DOHH2 (cell line): ENCODE measurements around the gene PABPC3.

Experiments used
- H3F3A ChIP-seq: fragments of 200-600 bp; sonication (generic), shearing (Covaris generic); 2 replicates; pipeline ENCODE4 v1.6.0; 2016; ENCODE audit warnings: antibody characterized with exemption, mild to moderate bottlenecking; ENCODE audit not compliant: control insufficient read depth, insufficient read depth
- H3K27ac ChIP-seq: fragments of 200-600 bp; sonication (generic); 2 replicates; pipeline ENCODE4 v1.5.1; 2014; ENCODE audit warnings: low read depth, mild to moderate bottlenecking, low read length, moderate library complexity
- H3K27me3 ChIP-seq: fragments of 200-600 bp; sonication (generic); 2 replicates; pipeline ENCODE4 v1.6.1; 2014; ENCODE audit warnings: mild to moderate bottlenecking, low read length, mixed read lengths; ENCODE audit not compliant: control insufficient read depth
- H3K36me3 ChIP-seq: fragments of 200-600 bp; sonication (generic); 2 replicates; pipeline ENCODE4 v1.6.1; 2014; ENCODE audit warnings: mild to moderate bottlenecking, low read length, moderate library complexity, mixed read lengths; ENCODE audit not compliant: control insufficient read depth
- H3K4me1 ChIP-seq: fragments of 200-600 bp; sonication (generic); 2 replicates; pipeline ENCODE4 v1.6.1; 2014; ENCODE audit warnings: mild to moderate bottlenecking, low read length, mixed read lengths; ENCODE audit not compliant: control insufficient read depth
- H3K4me2 ChIP-seq: fragments of 200-600 bp; sonication (generic); 2 replicates; pipeline ENCODE4 v1.6.0; 2014; ENCODE audit warnings: mild to moderate bottlenecking, low read length, moderate library complexity
- H3K4me3 ChIP-seq: fragments of 200-600 bp; sonication (generic); 2 replicates; pipeline ENCODE4 v1.5.1; 2014; ENCODE audit warnings: mild to moderate bottlenecking, low read length, mixed read lengths
- H3K79me2 ChIP-seq: fragments of 200-600 bp; sonication (generic); 2 replicates; pipeline ENCODE4 v1.6.1; 2014; ENCODE audit warnings: mild to moderate bottlenecking, low read length, mixed read lengths; ENCODE audit not compliant: control insufficient read depth
- H3K9me2 ChIP-seq: fragments of 200-600 bp; sonication (generic); replicated peaks from 2 replicates; pipeline ENCODE4 v1.6.1; 2014; ENCODE audit warnings: mild to moderate bottlenecking, low read length, mixed read lengths; ENCODE audit not compliant: control insufficient read depth
- H3K9me3 ChIP-seq: fragments of 200-600 bp; sonication (generic); 2 replicates; pipeline ENCODE4 v1.6.1; 2014; ENCODE audit warnings: antibody characterized with exemption, low read length, mixed read lengths; ENCODE audit not compliant: control insufficient read depth, insufficient read depth
- H4K20me1 ChIP-seq: fragments of 200-600 bp; sonication (generic); 2 replicates; pipeline ENCODE4 v1.6.0; 2014; ENCODE audit warnings: low read depth, mild to moderate bottlenecking, antibody characterized with exemption, low read length, moderate library complexity; ENCODE audit not compliant: control insufficient read depth, insufficient read depth
- CTCF ChIP-seq: fragments of 200-600 bp; sonication (generic); IDR thresholded peaks from one replicate; pipeline ENCODE4 v1.5.1; 2014; ENCODE audit warnings: antibody characterized with exemption, mild to moderate bottlenecking, low read depth, low read length; ENCODE audit not compliant: poor library complexity, severe bottlenecking
- EZH2phosphoT487 ChIP-seq: fragments of 200-600 bp; sonication (generic); IDR thresholded peaks from 2 replicates; pipeline ENCODE4 v1.6.1; 2017; ENCODE audit warnings: borderline replicate concordance, mild to moderate bottlenecking, antibody characterized with exemption, low read length, moderate library complexity, mixed read lengths

Gene PABPC3

DNA sequence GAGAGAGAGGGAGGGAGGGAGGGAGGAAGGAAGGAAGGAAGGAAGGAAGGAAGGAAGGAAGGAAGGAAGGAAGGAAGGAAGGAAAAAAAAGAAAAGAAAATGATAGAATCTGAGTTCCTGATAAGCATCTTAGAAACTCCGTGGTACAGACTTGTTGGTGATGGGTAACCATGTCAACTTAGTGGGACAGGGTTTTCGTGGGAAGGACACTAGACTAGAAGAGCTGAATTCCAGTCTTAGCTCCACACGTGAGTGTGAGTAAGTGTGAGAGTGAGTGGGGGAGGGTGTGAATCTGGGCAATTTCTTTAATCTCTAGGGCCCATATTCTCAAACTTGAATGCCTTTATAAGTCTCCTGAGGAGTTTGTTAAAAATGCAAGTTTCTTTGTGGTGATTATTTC is 35.0 kb downstream of the PABPC3 start:
- Histone ChIP-seq H4K20me1 (no peaks in the 10 kb centered on the region), H3K4me1 (no peaks in the 10 kb centered on the region), H3K9me2 (no peaks in the 10 kb centered on the region), H3K4me2 (no peak overlapping the region), H3F3A (no peaks in the 10 kb centered on the region), H3K27me3 (peaks cover 11% of the 10 kb centered on the region), H3K36me3 (no peaks in the 10 kb centered on the region), H3K9me3 (no peaks in the 10 kb centered on the region), H3K4me3 (no peak overlapping the region), H3K79me2 (no peaks in the 10 kb centered on the region), H3K27ac (no peak overlapping the region)
- TF ChIP-seq CTCF: no peak
- TF ChIP-seq EZH2phosphoT487: no peak

GRCh38 chr13:25131881-25132420 is 36.0 kb downstream of the PABPC3 start:
- H3K4me2 ChIP-seq: no peak overlapping the region
- H3K4me1 ChIP-seq: no peaks in the 10 kb centered on the region

DNA sequence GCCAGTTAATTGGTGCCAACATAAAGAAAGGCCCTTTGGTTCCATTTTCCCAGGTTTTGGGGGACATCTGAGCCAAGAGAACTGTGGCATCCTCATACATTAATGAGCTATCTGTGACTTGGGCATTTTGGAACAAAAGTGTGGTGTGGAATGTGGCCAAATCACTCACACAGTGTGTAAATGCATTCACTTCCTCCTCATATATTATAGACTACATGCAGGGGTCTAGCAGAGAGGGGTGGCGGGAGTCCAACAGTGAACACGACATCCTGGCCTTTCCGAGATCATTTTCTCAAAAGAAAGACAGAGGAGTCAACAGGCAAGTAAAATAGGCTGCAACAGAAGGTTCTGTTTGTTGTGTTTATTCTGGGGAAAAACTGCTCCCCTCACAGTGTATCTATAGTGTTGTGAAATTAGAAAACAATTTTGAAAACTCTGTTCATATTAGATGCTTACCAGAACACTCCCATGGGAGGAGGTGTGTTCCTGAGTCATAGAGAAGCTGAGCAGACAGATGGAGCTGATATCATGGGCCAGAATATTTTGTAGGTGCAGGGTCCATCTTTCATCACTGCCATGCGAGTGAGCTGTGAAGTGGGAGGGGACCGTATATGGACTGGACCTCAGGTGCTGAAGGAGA is 36.9 kb downstream of the PABPC3 start:
- Histone ChIP-seq H3F3A (no peaks in the 10 kb centered on the region), H3K4me3 (no peak overlapping the region), H3K27me3 (peaks cover 21% of the 10 kb centered on the region), H3K27ac (no peak overlapping the region), H3K9me2 (no peaks in the 10 kb centered on the region), H4K20me1 (no peaks in the 10 kb centered on the region), H3K4me2 (no peak overlapping the region), H3K36me3 (no peaks in the 10 kb centered on the region), H3K4me1 (no peaks in the 10 kb centered on the region), H3K9me3 (no peaks in the 10 kb centered on the region), H3K79me2 (no peaks in the 10 kb centered on the region)
- no peak for TF ChIP-seq EZH2phosphoT487
- no peak for TF ChIP-seq CTCF

More at GRCh38 chr13:25131881-25132420, 36.0 kb downstream of the PABPC3 start:
- Histone ChIP-seq H3K9me2 (no peaks in the 10 kb centered on the region), H3K36me3 (no peaks in the 10 kb centered on the region), H3K27ac (no peak overlapping the region), H3K9me3 (no peaks in the 10 kb centered on the region), H3K4me3 (no peak overlapping the region), H3K27me3 (peaks cover 16% of the 10 kb centered on the region), H3F3A (no peaks in the 10 kb centered on the region), H3K79me2 (no peaks in the 10 kb centered on the region), H4K20me1 (no peaks in the 10 kb centered on the region)
- TF ChIP-seq EZH2phosphoT487: no peak

DNA sequence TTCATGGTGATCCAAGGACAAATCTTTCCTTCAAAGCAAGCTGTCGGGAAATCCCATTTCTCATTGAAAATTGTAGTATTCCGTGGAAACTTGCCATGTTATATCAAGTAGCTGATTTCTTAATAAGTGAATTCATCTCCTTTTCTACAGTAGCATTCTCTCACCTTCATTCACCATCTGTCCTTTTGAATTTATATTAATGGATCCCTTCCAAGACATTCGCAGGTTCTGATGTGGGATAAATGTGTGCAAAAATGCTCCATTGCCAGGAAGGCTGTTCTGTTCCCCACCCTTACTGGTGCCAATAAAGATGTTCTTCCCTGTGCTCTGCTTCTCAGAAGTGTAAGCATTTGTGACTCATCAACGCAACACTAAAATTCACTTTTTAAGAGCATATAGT is 40.0 kb downstream of the PABPC3 start:
- Histone ChIP-seq H3K4me1 (no peaks in the 10 kb centered on the region), H3K4me2 (no peak overlapping the region), H3K27me3 (peaks cover 22% of the 10 kb centered on the region), H3K79me2 (no peaks in the 10 kb centered on the region), H3K4me3 (no peak overlapping the region), H3K9me2 (no peaks in the 10 kb centered on the region), H3F3A (no peaks in the 10 kb centered on the region), H3K36me3 (no peaks in the 10 kb centered on the region), H3K27ac (no peak overlapping the region), H3K9me3 (no peaks in the 10 kb centered on the region), H4K20me1 (no peaks in the 10 kb centered on the region)
- TF ChIP-seq EZH2phosphoT487 (no peak), CTCF (no peak)
